NCI-H2171 treated with DMSO at 0.1 percent for 48 hours (cell line): ENCODE measurements around the gene CHML.

Experiments
- DNase-seq: peaks from one replicate; lab custom pipeline; 2025; lab: John Stamatoyannopoulos, UW

The CHML gene

DNA sequence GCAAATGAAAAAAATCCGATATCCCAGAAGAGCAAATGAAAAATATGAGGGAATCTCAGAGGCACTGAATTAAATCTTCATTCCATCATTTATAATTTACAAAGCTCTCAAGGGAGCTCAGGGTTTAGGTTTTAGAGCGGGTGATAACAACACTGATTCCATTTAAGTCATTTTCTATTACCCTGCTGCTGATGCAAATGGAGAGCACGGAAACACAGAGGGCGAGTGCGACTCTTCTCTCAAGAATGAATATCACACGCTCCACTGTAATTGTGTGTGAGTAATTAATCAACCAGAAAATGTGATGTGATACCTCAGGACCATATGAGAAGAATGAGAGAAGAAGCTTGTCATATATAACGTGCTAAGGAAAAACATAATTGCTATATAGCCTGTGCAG is 22.7 kb downstream of the CHML start:
- DNase-seq = no peak

DNA sequence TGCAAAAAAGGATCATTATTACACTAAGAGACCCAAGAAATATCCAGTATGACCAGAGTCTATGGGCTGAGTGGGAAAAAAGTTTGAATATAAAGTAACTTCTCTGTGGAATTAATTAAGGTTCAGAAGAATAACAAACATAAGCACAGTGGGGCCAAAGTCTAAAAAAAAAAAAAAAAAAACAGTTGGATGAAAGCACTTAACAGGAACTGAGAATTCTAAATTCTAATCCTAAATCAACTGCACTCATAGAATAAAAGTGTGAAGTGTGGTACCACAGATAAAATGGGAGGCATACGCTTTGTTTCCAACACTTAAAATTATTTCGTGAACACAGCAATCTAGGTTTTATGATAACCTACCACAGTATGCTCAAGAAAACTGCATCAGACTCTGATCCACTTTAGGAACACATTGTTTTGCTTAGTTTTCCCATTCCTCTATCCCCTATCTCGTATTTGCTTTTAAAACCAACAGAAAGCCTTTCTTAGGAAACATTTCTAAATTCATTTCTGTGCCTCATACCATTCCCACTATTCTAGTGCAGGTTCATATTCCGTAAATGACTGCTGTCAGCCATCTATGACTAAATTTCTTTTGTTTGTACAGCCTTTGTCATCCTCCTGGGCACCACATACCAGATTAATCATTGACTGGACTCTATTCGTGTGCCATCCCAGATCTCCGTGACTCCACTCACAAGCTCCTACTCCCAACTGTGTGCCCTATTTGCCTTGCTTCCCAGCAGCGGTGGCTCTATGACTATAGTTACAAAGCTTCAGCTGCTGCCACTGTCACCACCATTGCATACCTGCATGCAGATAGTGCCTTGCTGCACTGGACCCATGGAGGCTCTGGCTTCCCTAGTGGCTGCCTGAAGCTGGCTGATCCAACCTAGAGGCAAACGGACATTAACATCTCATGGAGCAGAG is 24.9 kb downstream of the CHML start:
- DNase-seq = no peak

DNA sequence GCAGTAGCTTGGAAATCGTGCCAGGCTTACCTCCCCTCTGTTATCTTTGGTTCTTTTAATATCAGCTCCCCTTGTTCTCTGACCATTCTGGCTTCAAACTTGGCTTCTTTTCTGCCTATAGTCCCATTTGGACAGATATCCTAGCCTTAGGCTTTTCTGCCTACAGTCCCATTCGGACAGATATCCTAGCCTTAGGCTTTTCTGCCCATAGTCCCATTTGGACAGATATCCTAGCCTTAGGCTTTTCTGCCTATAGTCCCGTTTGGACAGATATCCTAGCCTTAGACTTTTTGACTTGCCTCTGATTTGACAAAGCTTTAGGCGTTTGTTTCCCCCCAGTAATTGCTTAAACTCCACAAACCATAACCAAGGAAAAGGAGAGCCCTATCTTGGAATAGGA is 25.6 kb downstream of the CHML start:
- DNase-seq = no peak

DNA sequence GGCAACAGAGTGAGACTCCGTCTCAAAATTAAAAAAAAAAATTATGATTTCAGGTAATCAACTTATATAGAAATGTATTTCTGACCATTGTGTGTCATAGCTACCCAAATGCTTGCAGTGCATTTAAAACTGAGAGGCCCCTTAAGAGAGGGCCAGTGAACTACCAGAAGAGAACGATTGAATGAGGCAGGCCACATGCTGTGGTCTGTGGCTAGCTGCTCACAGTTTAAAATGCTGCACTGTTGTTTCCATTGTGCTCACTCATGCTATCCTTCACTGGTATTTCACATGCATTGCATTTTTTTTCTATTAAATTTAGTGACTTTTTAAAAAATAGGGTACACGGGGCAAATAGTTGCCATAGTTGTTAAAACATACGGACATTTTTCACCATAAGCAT is 26.0 kb downstream of the CHML start:
- DNase-seq = no peak

DNA sequence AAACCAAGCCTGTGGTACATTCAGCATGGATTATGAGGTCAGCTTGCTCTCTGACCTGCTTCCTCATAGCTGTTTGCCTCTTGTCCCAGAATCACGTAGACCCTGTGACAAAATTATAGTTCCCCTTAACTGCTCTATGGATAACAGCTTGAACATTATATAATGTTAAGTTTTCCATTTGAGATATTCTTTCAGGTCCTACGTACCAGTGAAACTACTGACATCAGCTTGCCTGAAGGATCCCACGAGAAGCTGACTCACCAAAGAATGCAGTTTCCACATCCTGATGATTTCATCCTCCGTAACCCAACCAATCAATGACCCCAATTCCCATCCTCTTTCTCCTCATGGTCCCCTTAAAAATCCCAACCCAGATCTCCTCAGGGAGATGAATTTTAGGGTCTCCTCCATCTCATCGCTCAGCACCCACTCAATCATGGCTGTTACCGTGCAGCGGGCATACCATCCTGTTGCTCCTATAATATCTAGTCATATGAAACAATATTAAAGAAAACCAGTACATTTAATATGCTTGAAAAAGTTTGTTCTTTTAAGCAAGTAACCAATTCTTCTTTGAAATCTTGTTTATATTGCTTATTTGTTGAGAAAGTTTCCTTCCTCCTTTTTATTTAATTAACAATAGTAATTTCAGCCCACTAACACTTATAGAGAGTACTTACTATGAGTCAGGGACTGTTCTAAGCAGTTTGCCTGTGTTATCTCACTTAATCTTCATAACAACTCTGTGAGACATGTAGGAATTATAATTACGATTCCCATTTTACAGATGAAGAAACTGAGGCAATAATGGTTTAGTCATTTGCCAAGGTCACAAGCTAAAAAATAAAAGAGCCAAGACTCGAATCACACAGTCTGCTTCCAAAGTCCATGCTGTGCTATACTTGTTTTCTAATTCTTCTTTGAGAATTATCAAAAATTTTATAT is 27.4 kb downstream of the CHML start:
- DNase-seq = no peak

DNA sequence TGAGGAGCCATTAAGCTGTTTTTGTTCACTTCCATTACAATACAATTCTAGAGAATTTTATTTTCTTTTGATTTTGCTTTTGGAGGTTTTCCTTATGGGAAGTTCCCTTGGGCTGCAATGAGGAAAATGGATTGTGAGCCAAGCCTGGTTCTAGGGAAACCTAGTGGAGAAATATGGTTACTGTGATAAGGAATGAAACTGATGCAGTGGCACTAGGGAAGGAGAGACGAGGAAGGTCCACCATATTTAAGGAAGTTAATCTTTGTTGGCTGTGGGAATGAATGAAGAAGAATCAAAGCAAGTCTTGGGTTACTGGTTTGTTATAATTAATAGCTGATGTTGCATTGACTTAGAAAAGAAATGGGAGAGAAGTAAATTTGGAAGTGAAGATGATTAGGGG is 28.4 kb downstream of the CHML start:
- DNase-seq = no peak

DNA sequence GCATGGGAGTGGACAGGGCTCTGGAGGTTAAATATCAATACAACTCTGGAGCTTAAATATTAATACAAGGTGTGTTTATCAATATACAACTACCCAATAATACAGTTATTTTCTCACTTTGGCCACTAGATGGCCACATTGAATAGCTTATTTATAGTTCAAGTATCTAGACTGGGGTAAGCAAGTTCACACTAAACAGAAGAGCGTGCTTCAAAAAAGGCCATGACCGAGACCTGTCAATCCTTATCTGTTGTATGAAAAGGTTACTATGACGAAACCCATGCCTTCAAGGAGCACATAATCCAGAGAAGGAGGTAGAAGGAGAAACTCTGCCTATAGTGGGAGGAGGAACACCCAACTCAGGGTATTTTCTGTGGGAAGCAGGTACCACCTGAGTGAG is 29.1 kb downstream of the CHML start:
- peak; percentile 56 for DNase-seq

DNA sequence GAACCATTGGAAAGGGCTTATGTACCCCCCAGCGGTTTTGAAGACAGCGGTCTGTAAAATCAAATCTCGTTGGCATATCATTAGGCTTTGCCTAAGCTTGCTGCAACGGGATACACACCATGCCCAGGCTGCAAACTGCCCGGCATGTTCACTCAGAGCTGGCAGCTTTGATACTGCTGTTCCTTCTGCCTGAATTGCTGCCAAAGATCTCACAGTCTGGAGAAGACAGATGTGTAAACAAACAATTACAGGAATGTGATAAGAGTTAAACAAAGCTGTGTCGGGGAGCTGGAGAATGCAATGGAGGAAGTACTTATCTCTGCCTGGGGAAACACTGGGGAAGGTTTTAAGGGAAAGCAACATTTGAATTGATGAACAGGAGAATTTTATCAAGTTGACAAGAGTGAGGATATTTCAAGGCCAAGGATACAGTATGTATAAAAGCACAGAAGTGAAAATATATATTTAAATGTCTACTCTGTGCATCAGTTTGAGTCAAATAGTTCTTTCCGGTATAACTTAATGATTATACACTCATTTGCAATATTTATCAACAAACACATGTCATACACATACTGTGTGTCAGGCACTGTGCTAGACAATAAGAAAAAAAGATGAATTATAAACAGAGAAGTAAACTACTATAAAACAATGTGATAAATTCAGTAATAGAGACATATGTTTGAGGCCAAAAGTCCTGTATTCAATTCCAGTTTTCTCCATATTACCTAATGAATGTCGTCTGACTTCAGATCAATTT is 29.9 kb downstream of the CHML start:
- DNase-seq = peak; percentile 92

DNA sequence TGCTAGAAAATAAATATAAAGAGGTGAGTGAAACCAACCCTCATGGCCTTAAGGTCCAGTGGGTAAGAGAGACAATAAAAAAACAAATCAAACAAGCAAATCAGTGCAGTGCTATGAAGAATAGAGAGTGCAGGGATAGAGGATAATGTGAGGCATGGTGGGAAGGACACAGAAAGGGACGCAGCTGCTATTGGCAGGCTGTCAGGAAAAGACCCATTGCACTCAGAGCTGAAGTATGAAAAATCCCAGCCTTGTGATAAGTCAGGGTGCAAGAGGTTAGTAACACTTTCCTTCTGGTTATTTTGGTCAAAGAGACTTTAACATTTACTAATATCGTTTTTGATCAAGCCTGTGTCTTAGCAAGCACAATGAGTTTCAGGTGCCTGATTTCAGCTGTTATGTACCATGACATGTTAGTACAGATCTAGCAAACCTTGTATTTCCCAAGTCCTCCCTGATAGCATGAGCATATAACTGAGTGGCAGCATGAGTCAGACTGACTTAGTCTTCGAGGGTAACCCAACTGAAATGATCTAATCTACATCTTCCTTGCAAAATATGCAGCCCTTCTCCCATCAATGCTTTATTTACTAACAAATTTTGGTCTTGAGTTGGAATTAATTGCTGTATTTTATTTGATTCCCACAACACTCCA is 31.7 kb downstream of the CHML start:
- DNase-seq = no peak

DNA sequence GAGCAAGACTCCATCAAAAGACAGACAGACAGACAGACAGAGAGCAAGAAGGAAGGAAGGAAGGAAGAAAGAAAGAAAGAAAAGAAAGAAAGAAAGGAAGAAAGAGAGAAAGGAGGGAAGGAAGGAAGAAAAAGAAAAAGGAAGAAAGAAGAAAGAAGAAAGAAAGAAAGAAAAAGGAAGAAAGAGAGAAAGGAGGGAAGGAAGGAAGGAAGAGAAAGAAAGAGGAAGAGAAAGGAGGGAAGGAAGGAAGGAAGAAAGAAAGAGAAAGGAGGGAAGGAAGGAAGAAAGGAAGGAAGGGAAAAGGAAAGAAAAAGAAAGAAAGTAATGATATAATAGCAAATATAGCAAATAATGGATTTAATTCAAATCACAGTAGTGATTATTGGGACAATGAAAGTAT is 32.7 kb downstream of the CHML start:
- no peak for DNase-seq

DNA sequence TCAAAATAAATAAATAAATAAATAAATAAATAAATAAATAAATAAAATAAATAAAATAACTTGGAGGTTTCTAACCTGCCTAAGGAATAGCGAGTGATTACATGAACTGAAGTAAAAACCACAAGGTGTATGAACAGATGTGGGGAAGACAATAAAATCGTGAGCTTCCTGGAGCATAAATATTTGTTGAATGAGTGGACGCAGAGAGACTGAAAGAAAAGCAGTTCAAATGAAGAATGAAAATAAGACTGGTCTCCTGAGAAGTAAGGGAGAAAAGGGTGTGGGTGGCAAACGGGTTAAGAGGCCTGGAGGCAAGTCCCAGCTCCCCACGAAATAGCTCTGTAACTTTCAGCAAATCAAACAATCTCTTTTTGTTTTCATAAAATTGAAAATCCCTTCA is 33.6 kb downstream of the CHML start:
- DNase-seq = no peak

DNA sequence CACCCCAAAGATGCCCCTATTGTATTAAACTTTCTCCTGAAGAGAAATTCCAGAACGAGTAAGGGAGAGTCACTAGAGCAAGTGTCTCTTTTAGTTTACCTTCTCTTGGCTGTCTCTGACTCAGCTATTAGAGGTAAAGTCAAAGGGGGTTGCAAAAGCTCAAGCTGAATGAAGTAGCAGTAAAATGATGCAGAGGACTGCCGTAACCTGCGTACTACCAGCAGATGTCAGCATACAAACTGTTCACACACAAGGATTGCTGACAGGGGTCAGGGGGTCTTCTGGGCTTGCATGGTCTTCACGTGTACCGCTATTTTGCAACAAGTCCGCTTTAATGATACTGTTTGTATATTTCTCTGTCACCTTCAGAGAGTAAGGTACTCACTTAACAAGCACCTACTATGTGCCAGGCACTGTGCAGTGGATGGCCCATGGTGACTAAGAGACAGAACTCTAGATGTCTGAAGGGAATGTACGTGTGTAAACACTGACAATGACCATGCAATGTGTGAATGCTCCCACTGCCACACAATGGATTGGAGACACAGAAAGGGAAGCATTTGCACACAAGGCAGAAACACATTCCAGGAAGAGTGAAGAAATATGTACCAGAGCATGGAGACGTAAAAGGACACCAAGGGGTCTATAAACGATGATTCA is 34.9 kb downstream of the CHML start:
- DNase-seq = peak; percentile 23

DNA sequence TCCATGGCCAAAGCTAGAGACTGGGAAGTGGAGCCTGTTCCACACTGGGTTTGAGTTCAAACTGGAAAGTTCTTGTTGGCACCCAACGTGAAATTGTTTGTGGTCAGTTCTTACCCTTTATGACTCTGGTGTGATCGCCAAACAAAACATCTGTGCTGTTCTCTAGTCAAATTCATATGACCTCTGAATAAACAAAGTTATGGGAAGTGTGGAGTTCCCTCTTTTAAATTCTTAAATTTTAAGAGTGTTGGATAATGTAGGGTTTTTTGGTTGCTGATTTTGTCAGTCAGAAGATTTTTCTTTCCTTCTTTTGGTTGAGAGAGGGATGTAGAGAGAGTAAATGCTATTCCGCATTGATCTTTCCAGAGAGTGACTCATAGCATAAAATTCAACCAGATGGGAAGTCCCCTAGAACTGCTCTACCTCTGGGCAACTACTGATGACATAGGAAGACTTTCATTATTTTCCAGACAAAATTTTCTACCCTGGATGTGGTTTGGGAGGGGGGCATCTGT is 36.4 kb downstream of the CHML start:
- no peak for DNase-seq

DNA sequence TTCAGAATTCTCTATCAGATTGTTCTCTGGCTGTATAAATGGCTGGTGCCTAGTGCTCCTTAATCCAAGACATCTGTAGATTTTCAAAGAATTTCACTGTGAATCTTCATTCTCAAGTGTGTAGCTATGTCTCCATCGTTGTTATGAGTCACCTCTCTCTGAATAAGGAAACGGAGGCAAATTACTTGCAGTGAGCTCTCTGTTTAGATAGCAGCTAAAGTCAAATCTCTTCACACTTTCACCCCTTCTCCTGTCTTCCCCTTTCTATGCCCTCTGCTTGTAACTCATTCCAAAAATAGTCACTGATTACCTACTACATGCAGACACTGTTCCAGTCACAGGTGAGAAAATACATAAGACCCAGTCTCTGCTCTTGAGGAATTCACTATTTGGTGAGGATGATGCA is 39.7 kb downstream of the CHML start:
- DNase-seq = no peak

DNA sequence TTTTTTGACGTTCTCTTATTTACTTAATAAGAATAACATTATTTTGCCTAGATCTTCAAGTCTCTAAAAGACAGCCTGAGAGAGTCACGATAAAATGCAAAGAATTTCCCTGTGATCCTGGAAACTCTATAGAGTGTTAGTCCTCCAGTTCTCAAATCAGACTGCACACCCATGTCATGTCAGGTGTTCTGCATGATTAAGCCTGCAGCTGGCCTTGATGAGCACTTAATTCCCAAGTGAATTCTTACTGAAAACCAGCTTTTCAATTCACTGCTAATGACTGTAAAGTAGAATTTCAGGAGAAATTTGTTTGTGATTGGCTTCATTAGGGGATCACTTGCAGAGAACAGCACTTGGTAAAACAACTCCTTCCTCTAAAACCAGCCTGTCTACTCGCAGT is 41.9 kb downstream of the CHML start:
- DNase-seq = peak; percentile 20

DNA sequence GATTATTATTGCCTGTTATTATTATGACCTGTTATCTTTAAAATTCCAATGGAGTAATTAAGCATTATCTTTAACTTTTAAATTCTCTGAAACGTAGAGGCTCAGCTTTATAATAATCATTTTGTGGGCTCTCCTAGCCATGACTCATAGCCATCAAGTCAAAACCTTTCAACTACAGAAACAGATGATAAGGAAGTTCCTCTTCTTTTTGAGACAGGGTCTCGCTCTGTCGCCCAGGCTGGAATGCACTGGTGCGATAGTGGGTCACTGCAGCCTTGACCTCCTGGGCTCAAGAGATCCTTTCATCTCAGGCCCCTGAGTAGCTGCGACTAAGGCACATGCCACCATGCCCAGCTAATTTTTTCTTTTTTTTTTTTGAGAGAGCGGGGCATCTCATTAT is 43.5 kb downstream of the CHML start:
- no peak for DNase-seq

DNA sequence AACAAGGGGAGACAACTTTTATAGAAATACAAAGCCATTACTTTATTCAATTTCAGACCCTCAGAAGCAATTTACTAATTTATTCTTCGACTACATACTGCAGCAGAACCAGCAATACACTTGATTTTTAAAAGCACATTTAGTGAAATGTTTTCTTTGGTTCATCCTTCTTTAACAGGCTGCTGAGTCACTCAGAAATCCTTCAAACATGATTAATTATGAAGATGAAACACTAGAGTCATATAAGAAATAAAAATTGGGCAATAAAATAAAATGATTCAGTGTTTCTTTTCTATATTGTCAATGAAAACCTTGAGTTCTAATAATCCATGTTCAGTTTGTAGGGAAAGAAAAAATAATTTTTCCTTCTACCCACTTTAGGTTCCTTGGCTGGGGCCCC is 47.0 kb downstream of the CHML start:
- no peak for DNase-seq

DNA sequence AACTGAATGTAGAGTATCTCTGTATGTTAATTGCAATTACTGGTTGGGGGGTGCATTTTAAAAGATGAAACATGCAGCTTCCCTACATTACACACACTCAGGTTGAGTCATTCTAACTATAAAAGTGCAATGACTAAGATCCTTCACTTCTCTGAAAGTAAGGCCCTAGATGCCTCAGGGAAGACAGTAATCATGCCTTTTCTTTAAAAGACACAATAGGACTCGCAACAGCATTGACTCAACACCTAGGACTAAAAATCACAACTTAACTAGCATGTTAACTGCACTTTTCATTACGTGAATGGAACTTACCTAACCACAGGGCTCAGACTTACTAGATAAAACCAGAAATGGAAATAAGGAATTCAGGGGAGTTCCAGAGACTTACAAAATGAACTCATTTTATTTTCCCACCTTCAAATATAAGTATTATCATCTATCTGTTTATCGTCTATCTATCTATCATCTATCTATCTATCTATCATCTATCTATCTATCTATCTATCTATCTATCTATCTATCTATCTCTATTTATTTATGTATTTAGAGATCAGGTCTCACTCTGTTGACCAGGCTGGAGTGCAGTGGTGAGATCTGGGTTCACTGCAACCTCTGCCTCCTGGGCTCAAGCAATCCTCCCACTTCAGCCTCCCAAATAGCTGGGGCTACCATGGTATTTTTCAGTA is 47.8 kb downstream of the CHML start:
- DNase-seq = no peak

DNA sequence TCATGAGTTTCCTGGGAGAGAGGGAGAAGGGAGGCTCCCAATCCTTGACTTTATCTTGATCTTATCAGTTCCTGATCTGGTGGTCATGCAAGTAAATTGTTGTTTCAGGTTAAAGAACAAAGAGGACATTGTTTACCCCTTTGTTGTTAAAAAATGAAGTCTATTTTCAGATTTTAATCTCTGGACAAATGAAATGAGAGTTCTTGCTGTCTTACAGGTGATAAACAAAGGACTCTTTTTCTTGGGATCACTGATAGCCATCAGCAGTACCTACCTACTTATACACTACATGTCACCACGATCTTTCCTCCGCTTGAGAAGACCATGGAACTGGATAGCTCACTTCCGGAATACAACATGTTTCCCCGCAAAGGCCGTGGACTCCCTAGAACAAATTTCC is 48.4 kb downstream of the CHML start:
- no peak for DNase-seq

DNA sequence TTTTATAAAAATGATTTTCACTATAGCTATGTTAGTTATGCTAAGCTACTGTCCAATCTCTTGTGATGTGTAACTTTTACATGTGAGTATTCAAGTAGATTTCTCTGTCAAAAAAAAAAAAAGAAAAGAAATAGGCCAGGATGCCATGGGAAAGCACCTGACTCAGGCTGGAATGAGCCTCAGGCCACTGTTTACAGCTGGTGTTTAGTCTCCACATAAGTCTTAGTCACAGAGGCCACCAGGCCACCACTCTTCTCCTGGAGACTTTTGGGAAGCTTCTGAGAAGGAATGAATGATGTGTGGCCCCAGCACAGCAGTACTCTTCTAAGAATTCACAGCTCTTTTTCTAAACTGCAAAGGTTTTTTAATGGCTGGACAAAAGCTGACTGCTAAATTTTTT is 48.9 kb downstream of the CHML start:
- no peak for DNase-seq
